ENCODE data around the gene PYCR2.

DNA sequence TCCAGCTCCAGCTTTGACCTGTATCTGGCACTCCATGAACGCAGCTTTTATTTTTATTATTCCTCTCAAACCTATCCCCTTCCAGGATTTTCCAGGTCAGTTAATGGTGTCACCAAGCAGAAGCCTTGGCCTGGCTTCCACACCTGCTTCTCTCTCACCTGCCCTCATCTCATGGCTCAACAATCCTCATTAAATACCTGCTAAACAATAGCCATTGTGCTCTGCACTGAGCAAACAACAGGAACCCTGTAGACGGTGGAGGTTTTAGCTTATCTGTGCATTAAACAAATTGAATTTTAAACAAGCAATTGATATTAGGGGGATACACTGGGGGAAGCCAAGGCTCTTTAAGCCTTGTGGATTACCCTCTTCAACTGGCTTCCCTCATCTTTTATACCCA, 15.3 kb downstream of the PYCR2 start:
- TF ChIP-seq, protein P1, sequence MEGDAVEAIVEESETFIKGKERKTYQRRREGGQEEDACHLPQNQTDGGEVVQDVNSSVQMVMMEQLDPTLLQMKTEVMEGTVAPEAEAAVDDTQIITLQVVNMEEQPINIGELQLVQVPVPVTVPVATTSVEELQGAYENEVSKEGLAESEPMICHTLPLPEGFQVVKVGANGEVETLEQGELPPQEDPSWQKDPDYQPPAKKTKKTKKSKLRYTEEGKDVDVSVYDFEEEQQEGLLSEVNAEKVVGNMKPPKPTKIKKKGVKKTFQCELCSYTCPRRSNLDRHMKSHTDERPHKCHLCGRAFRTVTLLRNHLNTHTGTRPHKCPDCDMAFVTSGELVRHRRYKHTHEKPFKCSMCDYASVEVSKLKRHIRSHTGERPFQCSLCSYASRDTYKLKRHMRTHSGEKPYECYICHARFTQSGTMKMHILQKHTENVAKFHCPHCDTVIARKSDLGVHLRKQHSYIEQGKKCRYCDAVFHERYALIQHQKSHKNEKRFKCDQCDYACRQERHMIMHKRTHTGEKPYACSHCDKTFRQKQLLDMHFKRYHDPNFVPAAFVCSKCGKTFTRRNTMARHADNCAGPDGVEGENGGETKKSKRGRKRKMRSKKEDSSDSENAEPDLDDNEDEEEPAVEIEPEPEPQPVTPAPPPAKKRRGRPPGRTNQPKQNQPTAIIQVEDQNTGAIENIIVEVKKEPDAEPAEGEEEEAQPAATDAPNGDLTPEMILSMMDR (IDR thresholded peaks at IDR 0.05), result no peak
- TF ChIP-seq POLR2A (IDR thresholded peaks at IDR 0.05), result no peak
